WTC11 (cell line): ENCODE results near the gene PRC1. TPM values are rescaled to one million over a fixed set of nuclear protein-coding genes. Genes with fewer than 3 reads are reported as not detected.

Experiments used
- ATAC-seq: fragments of 200-7000 bp; cut with Tn5 transposase; 2 replicates; pipeline ENCODE4 v1.10.0; 2021; ENCODE audit warnings: mild to moderate bottlenecking, moderate library complexity
- CTCF ChIA-PET: fragments of 300-600 bp; sonication (Branson Sonifier 250); formaldehyde crosslinking; loops from one replicate; lab custom pipeline; 2021; ENCODE audit warnings: antibody characterized with exemption; lab: Charles Lee
- POLR2A ChIA-PET: fragments of 350-600 bp; sonication (Branson Sonifier 250); formaldehyde crosslinking; loops from one replicate; lab custom pipeline; 2021; ENCODE audit warnings: antibody characterized with exemption; lab: Charles Lee
- DNase-seq: peaks from one replicate; pipeline ENCODE4 v3.0.0; 2021; ENCODE audit warnings: low spot score
- H3K27ac Mint-ChIP-seq: 2 replicates; pipeline ENCODE4 v1.8.0; 2021; ENCODE audit warnings: mixed read lengths
- H3K27me3 Mint-ChIP-seq: 2 replicates; pipeline ENCODE4 v1.8.0; 2021; ENCODE audit warnings: low read depth, mild to moderate bottlenecking, moderate library complexity, mixed read lengths
- H3K36me3 Mint-ChIP-seq: 2 replicates; pipeline ENCODE4 v1.8.0; 2021; ENCODE audit warnings: mixed read lengths
- H3K4me1 Mint-ChIP-seq: 2 replicates; pipeline ENCODE4 v1.8.0; 2022; ENCODE audit warnings: mixed read lengths
- H3K4me3 Mint-ChIP-seq: 2 replicates; pipeline ENCODE4 v1.8.0; 2021; ENCODE audit warnings: mild to moderate bottlenecking, moderate library complexity, mixed read lengths
- H3K9me3 Mint-ChIP-seq: 2 replicates; pipeline ENCODE4 v1.8.0; 2021; ENCODE audit warnings: mixed read lengths
- ATF3 ChIP-seq: sonication (generic); formaldehyde crosslinking; conservative IDR thresholded peaks from 2 replicates; pipeline ENCODE4 v1.8.1; 2022; ENCODE audit warnings: mild to moderate bottlenecking, missing genetic modification reagents
- CREB1 ChIP-seq: sonication (generic); formaldehyde crosslinking; IDR thresholded peaks from 2 replicates; pipeline ENCODE4 v1.8.0; 2023; ENCODE audit warnings: mild to moderate bottlenecking, missing genetic modification reagents
- JUN ChIP-seq: sonication (generic); formaldehyde crosslinking; IDR thresholded peaks from 2 replicates; pipeline ENCODE4 v1.8.0; 2023; ENCODE audit warnings: mild to moderate bottlenecking, missing genetic modification reagents
- KAT7 ChIP-seq: sonication (generic); formaldehyde crosslinking; IDR thresholded peaks from 2 replicates; pipeline ENCODE4 v1.8.1; 2023; ENCODE audit warnings: missing genetic modification reagents, mild to moderate bottlenecking, borderline replicate concordance
- MAX ChIP-seq: sonication (generic); formaldehyde crosslinking; IDR thresholded peaks from 2 replicates; pipeline ENCODE4 v1.8.0; 2022; ENCODE audit warnings: mild to moderate bottlenecking, missing genetic modification reagents
- NR1H2 ChIP-seq: sonication (generic); formaldehyde crosslinking; IDR thresholded peaks from 2 replicates; pipeline ENCODE4 v1.9.0; 2021; ENCODE audit warnings: mild to moderate bottlenecking, moderate library complexity, missing genetic modification reagents
- PREB ChIP-seq: sonication (generic); formaldehyde crosslinking; IDR thresholded peaks from 2 replicates; pipeline ENCODE4 v1.8.1; 2022; ENCODE audit warnings: mild to moderate bottlenecking, missing genetic modification reagents, moderate library complexity, borderline replicate concordance
- TCF7 ChIP-seq: sonication (generic); formaldehyde crosslinking; IDR thresholded peaks from 2 replicates; pipeline ENCODE4 v1.8.0; 2022; ENCODE audit warnings: mild to moderate bottlenecking, low read depth, missing genetic modification reagents, moderate library complexity
- ZNF416 ChIP-seq: fragments of 250-450 bp; sonication (Bioruptor Pico); IDR thresholded peaks from 2 replicates; pipeline ENCODE4 v1.9.0; 2021; ENCODE audit warnings: mild to moderate bottlenecking, inconsistent platforms
- ZSCAN18 ChIP-seq: fragments of 250-450 bp; sonication (Bioruptor Pico); IDR thresholded peaks from 2 replicates; pipeline ENCODE4 v2.1.2; 2022; ENCODE audit warnings: mild to moderate bottlenecking, moderate library complexity
- total RNA-seq: library from RNA; stranded (reverse); gene quantifications from 3 replicates; pipeline ENCODE4 v1.2.3, GENCODE V29; 2021
- TF ChIP-seq, protein P1 (sequence below): fragments of 200-600 bp; IDR thresholded peaks from 2 replicates; pipeline ENCODE4 v1.8.0; 2022; ENCODE audit warnings: antibody characterized with exemption
- TF ChIP-seq, protein P2 (sequence below): sonication (generic); formaldehyde crosslinking; IDR thresholded peaks from 2 replicates; pipeline ENCODE4 v1.8.0; 2023; ENCODE audit warnings: missing genetic modification reagents, mild to moderate bottlenecking, borderline replicate concordance
- TF ChIP-seq, protein P3 (sequence below): fragments of 250-450 bp; sonication (Bioruptor Pico); IDR thresholded peaks from 2 replicates; pipeline ENCODE4 v1.9.0; 2021; ENCODE audit warnings: mild to moderate bottlenecking

PRC1 gene
- total RNA-seq, 1 experiment from 2014 or later, result 130 TPM

GRCh38 chr15:90987561-90988141 is 6.7 kb downstream of the PRC1 start (continued):
- TF ChIP-seq, protein P1, sequence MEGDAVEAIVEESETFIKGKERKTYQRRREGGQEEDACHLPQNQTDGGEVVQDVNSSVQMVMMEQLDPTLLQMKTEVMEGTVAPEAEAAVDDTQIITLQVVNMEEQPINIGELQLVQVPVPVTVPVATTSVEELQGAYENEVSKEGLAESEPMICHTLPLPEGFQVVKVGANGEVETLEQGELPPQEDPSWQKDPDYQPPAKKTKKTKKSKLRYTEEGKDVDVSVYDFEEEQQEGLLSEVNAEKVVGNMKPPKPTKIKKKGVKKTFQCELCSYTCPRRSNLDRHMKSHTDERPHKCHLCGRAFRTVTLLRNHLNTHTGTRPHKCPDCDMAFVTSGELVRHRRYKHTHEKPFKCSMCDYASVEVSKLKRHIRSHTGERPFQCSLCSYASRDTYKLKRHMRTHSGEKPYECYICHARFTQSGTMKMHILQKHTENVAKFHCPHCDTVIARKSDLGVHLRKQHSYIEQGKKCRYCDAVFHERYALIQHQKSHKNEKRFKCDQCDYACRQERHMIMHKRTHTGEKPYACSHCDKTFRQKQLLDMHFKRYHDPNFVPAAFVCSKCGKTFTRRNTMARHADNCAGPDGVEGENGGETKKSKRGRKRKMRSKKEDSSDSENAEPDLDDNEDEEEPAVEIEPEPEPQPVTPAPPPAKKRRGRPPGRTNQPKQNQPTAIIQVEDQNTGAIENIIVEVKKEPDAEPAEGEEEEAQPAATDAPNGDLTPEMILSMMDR, result no peak
- TF ChIP-seq ATF3 (CRISPR knock-in tag) (no peak), KAT7 (CRISPR knock-in tag) (no peak), ZNF416 (CRISPR knock-in tag) (no peak)

DNA sequence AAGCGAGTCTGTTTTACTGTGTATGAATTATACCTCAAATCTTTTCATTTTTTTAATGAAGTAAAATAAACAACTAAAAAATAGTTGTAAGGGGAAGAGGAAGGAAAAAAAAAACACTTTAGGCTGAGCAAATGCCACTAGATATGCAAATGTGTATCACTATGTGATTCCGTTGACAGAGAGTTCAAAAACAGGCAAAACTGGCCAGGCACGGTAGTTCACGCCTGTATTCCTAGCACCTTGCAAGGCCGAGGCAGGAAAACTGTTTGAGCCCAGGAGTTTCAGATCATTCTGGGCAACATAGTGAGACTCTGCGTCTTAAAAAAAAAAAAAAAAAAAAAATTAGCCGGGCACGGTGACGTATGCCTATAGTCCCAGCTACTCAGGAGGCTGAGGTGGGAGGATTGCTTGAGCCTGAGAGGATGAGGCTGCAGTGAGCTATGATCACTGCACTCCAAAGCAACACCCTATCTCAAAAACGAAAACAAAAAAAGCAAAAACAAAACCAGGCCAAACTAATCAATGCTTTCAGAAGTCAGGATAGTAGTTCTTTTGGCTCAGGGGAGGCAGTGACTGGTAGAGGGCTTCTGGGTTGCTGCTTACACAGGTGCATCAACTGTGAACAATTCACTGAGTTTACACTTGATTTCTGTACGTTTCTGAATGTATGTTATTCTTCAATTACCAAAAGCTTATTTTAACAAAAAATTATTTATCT is 7.4 kb downstream of the PRC1 start:
- no peaks in the 10 kb centered on the region for H3K9me3 Mint-ChIP-seq
- ChIA-PET CTCF (interaction anchor here (0.7 to 4.7 kb wide), 3 partner anchors 9 to 46 kb away, joined by 3 to 26 read pairs (median 20); no protein-coding TSS in a partner anchor), POLR2A (no interaction called here)
- H3K36me3 Mint-ChIP-seq, result peaks cover 25% of the 10 kb centered on the region
- H3K4me1 Mint-ChIP-seq, result peaks cover 21% of the 10 kb centered on the region
- no peaks in the 10 kb centered on the region for H3K27me3 Mint-ChIP-seq
- ATAC-seq (no peak), DNase-seq (no peak)
- H3K27ac Mint-ChIP-seq, result peak overlapping the region; percentile 72; the same call in 1 of the 2 replicates
- H3K4me3 Mint-ChIP-seq, result no peak overlapping the region
- TF ChIP-seq, protein P2, sequence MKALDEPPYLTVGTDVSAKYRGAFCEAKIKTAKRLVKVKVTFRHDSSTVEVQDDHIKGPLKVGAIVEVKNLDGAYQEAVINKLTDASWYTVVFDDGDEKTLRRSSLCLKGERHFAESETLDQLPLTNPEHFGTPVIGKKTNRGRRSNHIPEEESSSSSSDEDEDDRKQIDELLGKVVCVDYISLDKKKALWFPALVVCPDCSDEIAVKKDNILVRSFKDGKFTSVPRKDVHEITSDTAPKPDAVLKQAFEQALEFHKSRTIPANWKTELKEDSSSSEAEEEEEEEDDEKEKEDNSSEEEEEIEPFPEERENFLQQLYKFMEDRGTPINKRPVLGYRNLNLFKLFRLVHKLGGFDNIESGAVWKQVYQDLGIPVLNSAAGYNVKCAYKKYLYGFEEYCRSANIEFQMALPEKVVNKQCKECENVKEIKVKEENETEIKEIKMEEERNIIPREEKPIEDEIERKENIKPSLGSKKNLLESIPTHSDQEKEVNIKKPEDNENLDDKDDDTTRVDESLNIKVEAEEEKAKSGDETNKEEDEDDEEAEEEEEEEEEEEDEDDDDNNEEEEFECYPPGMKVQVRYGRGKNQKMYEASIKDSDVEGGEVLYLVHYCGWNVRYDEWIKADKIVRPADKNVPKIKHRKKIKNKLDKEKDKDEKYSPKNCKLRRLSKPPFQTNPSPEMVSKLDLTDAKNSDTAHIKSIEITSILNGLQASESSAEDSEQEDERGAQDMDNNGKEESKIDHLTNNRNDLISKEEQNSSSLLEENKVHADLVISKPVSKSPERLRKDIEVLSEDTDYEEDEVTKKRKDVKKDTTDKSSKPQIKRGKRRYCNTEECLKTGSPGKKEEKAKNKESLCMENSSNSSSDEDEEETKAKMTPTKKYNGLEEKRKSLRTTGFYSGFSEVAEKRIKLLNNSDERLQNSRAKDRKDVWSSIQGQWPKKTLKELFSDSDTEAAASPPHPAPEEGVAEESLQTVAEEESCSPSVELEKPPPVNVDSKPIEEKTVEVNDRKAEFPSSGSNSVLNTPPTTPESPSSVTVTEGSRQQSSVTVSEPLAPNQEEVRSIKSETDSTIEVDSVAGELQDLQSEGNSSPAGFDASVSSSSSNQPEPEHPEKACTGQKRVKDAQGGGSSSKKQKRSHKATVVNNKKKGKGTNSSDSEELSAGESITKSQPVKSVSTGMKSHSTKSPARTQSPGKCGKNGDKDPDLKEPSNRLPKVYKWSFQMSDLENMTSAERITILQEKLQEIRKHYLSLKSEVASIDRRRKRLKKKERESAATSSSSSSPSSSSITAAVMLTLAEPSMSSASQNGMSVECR (CRISPR knock-in tag), result no peak
- TF ChIP-seq, protein P1, result no peak
- TF ChIP-seq NR1H2 (CRISPR knock-in tag) (no peak), PREB (CRISPR knock-in tag) (no peak)

DNA sequence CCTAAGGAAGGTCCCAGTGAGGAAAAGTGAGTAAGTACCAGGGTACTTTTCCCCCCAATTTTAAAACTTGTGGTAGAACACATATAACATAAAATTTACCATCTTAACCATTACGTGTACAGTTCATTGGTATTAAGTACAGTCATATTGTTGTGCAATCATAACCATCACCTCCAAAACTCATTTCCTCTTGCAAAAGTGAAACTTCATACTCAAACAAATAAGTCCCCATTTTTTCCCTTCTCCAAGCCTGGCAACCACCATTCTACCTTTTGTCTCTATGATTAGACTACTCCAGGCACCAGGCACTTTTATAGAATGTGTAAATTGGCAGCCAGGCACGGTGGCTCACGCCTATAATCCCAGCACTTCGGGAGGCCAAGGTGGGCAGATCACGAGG is 12.2 kb downstream of the PRC1 start:
- Mint-ChIP-seq H3K27me3 (no peaks in the 10 kb centered on the region), H3K4me1 (no peaks in the 10 kb centered on the region), H3K36me3 (peaks cover 66% of the 10 kb centered on the region), H3K27ac (no peak overlapping the region), H3K9me3 (no peaks in the 10 kb centered on the region), H3K4me3 (no peak overlapping the region)
- CTCF ChIA-PET, result no interaction called here
- no peak for TF ChIP-seq ZSCAN18 (CRISPR knock-in tag)
- TF ChIP-seq NR1H2 (CRISPR knock-in tag), result no peak
- no peak for TF ChIP-seq MAX (CRISPR knock-in tag)
- TF ChIP-seq, protein P3, sequence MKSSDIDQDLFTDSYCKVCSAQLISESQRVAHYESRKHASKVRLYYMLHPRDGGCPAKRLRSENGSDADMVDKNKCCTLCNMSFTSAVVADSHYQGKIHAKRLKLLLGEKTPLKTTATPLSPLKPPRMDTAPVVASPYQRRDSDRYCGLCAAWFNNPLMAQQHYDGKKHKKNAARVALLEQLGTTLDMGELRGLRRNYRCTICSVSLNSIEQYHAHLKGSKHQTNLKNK (CRISPR knock-in tag), result no peak
- TF ChIP-seq CREB1, result no peak
- TF ChIP-seq TCF7 (CRISPR knock-in tag), result no peak
- no peak for TF ChIP-seq JUN
- POLR2A ChIA-PET, result no interaction called here
- no peak for DNase-seq
- no peak for ATAC-seq
